Liver (tissue), 9 donors: ENCODE results near the gene ABCB9. TPM values are rescaled to one million over a fixed set of nuclear protein-coding genes. Genes with fewer than 3 reads are reported as not detected.

ENCODE experiments used
- DNase-seq: peaks from one replicate; pipeline ENCODE4 v3.0.0-alpha.2; 2017; ENCODE audit warnings: low spot score
- H3K27ac ChIP-seq, 2 donors: one replicate each; pipeline ENCODE4 v1.7.0; 2013; ENCODE audit warnings: inconsistent platforms in 2 of 2, low read length in 2 of 2, control low read depth in 1 of 2, low read depth in 1 of 2, mild to moderate bottlenecking in 1 of 2
- H3K27me3 ChIP-seq, 4 donors: one replicate each; pipeline versions ENCODE4 v1.6.1 to v1.7.0; 2013; ENCODE audit warnings: low read length in 3 of 4, inconsistent platforms in 1 of 4, mild to moderate bottlenecking in 1 of 4, moderate library complexity in 1 of 4; ENCODE audit not compliant: control insufficient read depth in 4 of 4, insufficient read depth in 4 of 4
- H3K36me3 ChIP-seq, 4 donors: one replicate each; pipeline versions ENCODE4 v1.6.1 to v1.7.0; 2013; ENCODE audit warnings: low read length in 3 of 4, mild to moderate bottlenecking in 3 of 4, low read depth in 1 of 4, moderate library complexity in 1 of 4; ENCODE audit not compliant: control insufficient read depth in 4 of 4, insufficient read depth in 3 of 4
- H3K4me1 ChIP-seq, 4 donors: one replicate each; pipeline versions ENCODE4 v1.6.1 to v1.7.0; 2013; ENCODE audit warnings: low read length in 3 of 4, mild to moderate bottlenecking in 3 of 4, moderate library complexity in 1 of 4; ENCODE audit not compliant: control insufficient read depth in 4 of 4, insufficient read depth in 4 of 4
- H3K4me3 ChIP-seq, 3 donors: one replicate each; pipeline versions ENCODE4 v1.6.1 to v1.7.0; 2013; ENCODE audit warnings: low read length in 3 of 3, control low read depth in 1 of 3, low read depth in 1 of 3, mild to moderate bottlenecking in 1 of 3
- H3K9ac ChIP-seq, 2 donors: one replicate each; pipeline ENCODE4 v1.7.0; 2013; ENCODE audit warnings: low read length in 2 of 2, mild to moderate bottlenecking in 2 of 2, moderate library complexity in 2 of 2, control low read depth in 1 of 2, low read depth in 1 of 2
- H3K9me3 ChIP-seq, 4 donors: one replicate each; pipeline versions ENCODE4 v1.6.1 to v1.7.0; 2013; ENCODE audit warnings: low read length in 3 of 4; ENCODE audit not compliant: control insufficient read depth in 4 of 4
- ATF3 ChIP-seq: IDR thresholded peaks from 2 replicates; pipeline ENCODE4 v1.6.1; 2016; ENCODE audit warnings: antibody characterized with exemption
- CTCF ChIP-seq: fragments of 150-350 bp; IDR thresholded peaks from 2 replicates; pipeline ENCODE4 v1.5.1; 2017; ENCODE audit warnings: improper control_type of control experiment, low read depth, low read length; ENCODE audit not compliant: missing input control
- FOXA1 ChIP-seq: IDR thresholded peaks from 2 replicates; pipeline ENCODE4 v1.6.1; 2016; ENCODE audit warnings: antibody characterized with exemption
- FOXA2 ChIP-seq: IDR thresholded peaks from 2 replicates; pipeline ENCODE4 v1.6.1; 2016; ENCODE audit warnings: antibody characterized with exemption
- GABPA ChIP-seq, 2 donors: IDR thresholded peaks in 1 of 2; conservative IDR thresholded peaks in 1 of 2; 2 replicates each; pipeline ENCODE4 v1.6.1; 2016; ENCODE audit warnings: antibody characterized with exemption in 2 of 2, mild to moderate bottlenecking in 1 of 2, moderate library complexity in 1 of 2
- HNF4G ChIP-seq: IDR thresholded peaks from 2 replicates; pipeline ENCODE4 v1.6.1; 2016; ENCODE audit warnings: antibody characterized with exemption
- JUND ChIP-seq, 2 donors: IDR thresholded peaks; 2 replicates each; pipeline ENCODE4 v1.6.1; 2016; ENCODE audit warnings: antibody characterized with exemption in 2 of 2
- MAX ChIP-seq: IDR thresholded peaks from 2 replicates; pipeline ENCODE4 v1.6.1; 2016; ENCODE audit warnings: antibody characterized with exemption
- NR2F2 ChIP-seq: IDR thresholded peaks from 2 replicates; pipeline ENCODE4 v1.6.1; 2016; ENCODE audit warnings: antibody characterized with exemption
- RAD21 ChIP-seq, 2 donors: IDR thresholded peaks; 2 replicates each; pipeline ENCODE4 v1.6.1; 2016; ENCODE audit warnings: antibody characterized with exemption in 2 of 2, mild to moderate bottlenecking in 2 of 2
- REST ChIP-seq: IDR thresholded peaks from 2 replicates; pipeline ENCODE4 v1.6.1; 2016; ENCODE audit warnings: antibody characterized with exemption, mild to moderate bottlenecking
- RXRA ChIP-seq, 2 donors: IDR thresholded peaks; 2 replicates each; pipeline ENCODE4 v1.6.1; 2017 to 2018; ENCODE audit warnings: antibody characterized with exemption in 2 of 2, mild to moderate bottlenecking in 1 of 2
- YY1 ChIP-seq: IDR thresholded peaks from 2 replicates; pipeline ENCODE4 v1.6.1; 2016; ENCODE audit warnings: antibody characterized with exemption, mild to moderate bottlenecking
- ZBTB33 ChIP-seq: IDR thresholded peaks from 2 replicates; pipeline ENCODE4 v1.6.1; 2016; ENCODE audit warnings: antibody characterized with exemption
- WGBS: extraction: QIAGEN DNeasy Blood & Tissue Kit; methylation state at CpG from one replicate; pipeline ENCODE4 v1.1.7; 2013; 5-methylcytosine and 5-hydroxymethylcytosine counted together
- polyA plus RNA-seq, 2 donors: library from polyadenylated mRNA; stranded (reverse) in 1 of 2; unstranded in 1 of 2; fragments of 200-250 nt in 1 of 2; fragments of >200 nt in 1 of 2; fragmentation: Nextera tagmentation in 1 of 2; extraction: Ambion mirVana in 1 of 2; gene quantifications; one replicate each; pipeline versions ENCODE4 v1.2.1 to v1.2.3, GENCODE V29; 2013 to 2015
- total RNA-seq, 2 donors: library from RNA; depleted of rRNA; stranded (reverse); fragments of >200 nt; gene quantifications; one replicate each; pipeline ENCODE4 v1.2.3, GENCODE V29; 2014
- donor health status: healthy.
- donor health status: healthy.
- donor health status: healthy.
- donor health status: healthy.
- donor health status: healthy.

ABCB9 gene
- total and polyA plus RNA-seq, 4 donors = 0.29 to 3.3 (median 1.3) TPM

- peaks cover 2 to 39% (median 18%) of the 10 kb centered on the region in 4 donors for H3K36me3 ChIP-seq
- WGBS = 95% methylated on average over 14 of the region's 14 CpGs
- no peak overlapping the region for H3K9ac ChIP-seq
- TF ChIP-seq FOXA1 = no peak
- TF ChIP-seq REST = no peak
- TF ChIP-seq RAD21 (IDR thresholded peaks at IDR 0.05) = no peak
- TF ChIP-seq RXRA (IDR thresholded peaks at IDR 0.05) = no peak
- TF ChIP-seq FOXA2 = no peak
- no peak for TF ChIP-seq ATF3
- peaks cover 0 to 7% (median 5%) of the 10 kb centered on the region in 4 donors for H3K4me1 ChIP-seq
- DNase-seq = no peak
- H3K27ac ChIP-seq = no peak overlapping the region
- no peak overlapping the region for H3K4me3 ChIP-seq
- H3K9me3 ChIP-seq = no peaks in the 10 kb centered on the region
- no peaks in the 10 kb centered on the region for H3K27me3 ChIP-seq
These were observed 38.0 kb upstream of the ABCB9 start for GRCh38 chr12:123004287-123004686.

GRCh38 chr12:123003257-123003656, 37.0 kb upstream of the ABCB9 start:
- Histone ChIP-seq H3K27ac (no peak overlapping the region), H3K9ac (no peak overlapping the region), H3K27me3 (no peaks in the 10 kb centered on the region), H3K9me3 (no peaks in the 10 kb centered on the region), H3K4me1 (peaks cover 5 to 17% (median 14%) of the 10 kb centered on the region in 4 donors), H3K4me3 (no peak overlapping the region), H3K36me3 (peaks cover 2 to 29% (median 11%) of the 10 kb centered on the region in 4 donors)
- 92% methylated on average over 6 of the region's 6 CpGs for WGBS
- TF ChIP-seq NR2F2 (no peak), MAX (no peak), GABPA (IDR thresholded peaks at IDR 0.05 in 1 of 2, conservative IDR thresholded peaks at IDR 0.05 in 1 of 2) (no peak), FOXA2 (no peak), FOXA1 (no peak), HNF4G (no peak), ZBTB33 (no peak), CTCF (no peak), REST (no peak), RXRA (IDR thresholded peaks at IDR 0.05) (no peak), JUND (IDR thresholded peaks at IDR 0.05) (no peak), YY1 (no peak)
- DNase-seq = no peak
